HAP-1 (cell line): ENCODE results near the gene EDC4.
"Not testable (repeated sequence)": the region's sequence is repeated elsewhere in the genome, so short reads cannot be mapped to it uniquely, and the experiment has no call there.

Source experiments
- DNase-seq, 2 experiments: peaks; one replicate each; pipeline ENCODE4 v3.0.0-alpha.2; 2016 to 2020; ENCODE audit warnings: low spot score in 2 of 2
- H3K27me3 ChIP-seq: fragments of 250-450 bp; sonication (Bioruptor Pico); 2 replicates; pipeline ENCODE4 v1.5.1; 2020; ENCODE audit warnings: low read depth, mild to moderate bottlenecking, moderate library complexity
- H3K36me3 ChIP-seq: fragments of 250-450 bp; sonication (Bioruptor Pico); replicated peaks from 2 replicates; pipeline ENCODE4 v1.5.1; 2020; ENCODE audit warnings: mild to moderate bottlenecking
- H3K4me1 ChIP-seq: fragments of 250-450 bp; sonication (Bioruptor Pico); 2 replicates; pipeline ENCODE4 v1.5.1; 2020; ENCODE audit warnings: mild to moderate bottlenecking
- H3K4me3 ChIP-seq: fragments of 250-450 bp; sonication (Bioruptor Pico); 2 replicates; pipeline ENCODE4 v1.5.1; 2020; ENCODE audit warnings: mild to moderate bottlenecking, moderate library complexity
- H3K9me3 ChIP-seq: fragments of 250-450 bp; sonication (Bioruptor Pico); 2 replicates; pipeline ENCODE4 v1.5.1; 2020; ENCODE audit warnings: mild to moderate bottlenecking, moderate library complexity
- in situ Hi-C: fragments of 300-500 bp; cut with MboI; formaldehyde crosslinking; loops from 3 replicates; pipeline ENCODE4 v1.14.3; 2020; ENCODE audit warnings: low sequenced_read_pairs, inconsistent platforms, mixed read lengths

The EDC4 gene

GRCh38 chr16:67888331-67888730, 15.5 kb downstream of the EDC4 start:
- DNase-seq = no peak
- in situ Hi-C loops = no loop called here
- Histone ChIP-seq H3K9me3 (no peaks in the 10 kb centered on the region), H3K27me3 (no peaks in the 10 kb centered on the region), H3K36me3 (peaks cover 17% of the 10 kb centered on the region), H3K4me1 (peaks cover 4% of the 10 kb centered on the region), H3K4me3 (no peak overlapping the region)

- H3K36me3 ChIP-seq = peaks cover 4% of the 10 kb centered on the region
- no peak for DNase-seq
- H3K4me3 ChIP-seq = peak overlapping the region; percentile 94
- H3K9me3 ChIP-seq = no peaks in the 10 kb centered on the region
- in situ Hi-C loops = no loop called here
- H3K4me1 ChIP-seq = peaks cover 9% of the 10 kb centered on the region
- H3K27me3 ChIP-seq = no peaks in the 10 kb centered on the region
Measured at GRCh38 chr16:67892375-67892774, 19.5 kb downstream of the EDC4 start.

- peak; percentile 94 to 98 for DNase-seq
- Histone ChIP-seq H3K4me1 (peaks cover 9% of the 10 kb centered on the region), H3K36me3 (peaks cover 4% of the 10 kb centered on the region), H3K9me3 (no peaks in the 10 kb centered on the region), H3K4me3 (peak within 1 kb of the TSS; percentile 94), H3K27me3 (no peaks in the 10 kb centered on the region)
- in situ Hi-C loops = no loop called here
Measured at GRCh38 chr16:67892899-67893742, 20.3 kb downstream of the EDC4 start, which contains the start of gene PSKH1. Gene PSKH1, plus strand, starts transcription at chr16:67893254. Its CDS starts 15,496 bp downstream, at chr16:67908750.

- H3K4me1 ChIP-seq = peaks cover 9% of the 10 kb centered on the region
- H3K36me3 ChIP-seq = peaks cover 4% of the 10 kb centered on the region
- DNase-seq = peak; percentile 10 to 42
- peak overlapping the region; percentile 94 for H3K4me3 ChIP-seq
- H3K9me3 ChIP-seq = no peaks in the 10 kb centered on the region
- in situ Hi-C loops = no loop called here
- H3K27me3 ChIP-seq = no peaks in the 10 kb centered on the region
Measured at GRCh38 chr16:67893743-67894399, 21.0 kb downstream of the EDC4 start.

- Histone ChIP-seq H3K27me3 (no peaks in the 10 kb centered on the region), H3K9me3 (no peaks in the 10 kb centered on the region), H3K4me1 (peaks cover 9% of the 10 kb centered on the region), H3K4me3 (no peak overlapping the region), H3K36me3 (peaks cover 4% of the 10 kb centered on the region)
- in situ Hi-C loops = no loop called here
- DNase-seq = no peak
Measured at GRCh38 chr16:67897231-67897630, 24.4 kb downstream of the EDC4 start.

GRCh38 chr16:67901734-67902133, 28.9 kb downstream of the EDC4 start:
- Histone ChIP-seq H3K4me3 (no peak overlapping the region), H3K9me3 (no peaks in the 10 kb centered on the region), H3K4me1 (no peaks in the 10 kb centered on the region), H3K27me3 (no peaks in the 10 kb centered on the region), H3K36me3 (no peaks in the 10 kb centered on the region; the same call in 1 of the 2 replicates)
- in situ Hi-C loops = no loop called here
- DNase-seq = no peak

GRCh38 chr16:67902831-67903230, 30.0 kb downstream of the EDC4 start:
- in situ Hi-C loops = no loop called here
- Histone ChIP-seq H3K36me3 (no peaks in the 10 kb centered on the region; the same call in 1 of the 2 replicates), H3K4me1 (no peaks in the 10 kb centered on the region), H3K4me3 (no peak overlapping the region), H3K27me3 (no peaks in the 10 kb centered on the region), H3K9me3 (no peaks in the 10 kb centered on the region)
- no peak for DNase-seq

GRCh38 chr16:67907397-67908180, 34.7 kb downstream of the EDC4 start:
- H3K9me3 ChIP-seq = no peaks in the 10 kb centered on the region
- H3K4me1 ChIP-seq = no peaks in the 10 kb centered on the region
- peaks cover 7% of the 10 kb centered on the region for H3K36me3 ChIP-seq
- no peak for DNase-seq
- no peaks in the 10 kb centered on the region for H3K27me3 ChIP-seq
- no peak overlapping the region for H3K4me3 ChIP-seq
- in situ Hi-C loops = no loop called here

- H3K4me1 ChIP-seq = no peaks in the 10 kb centered on the region
- DNase-seq = no peak
- peaks cover 7% of the 10 kb centered on the region; the same call in 1 of the 2 replicates for H3K36me3 ChIP-seq
- in situ Hi-C loops = no loop called here
- H3K4me3 ChIP-seq = no peak overlapping the region
- no peaks in the 10 kb centered on the region for H3K9me3 ChIP-seq
- H3K27me3 ChIP-seq = no peaks in the 10 kb centered on the region
Measured at GRCh38 chr16:67909056-67909742, 36.3 kb downstream of the EDC4 start.

GRCh38 chr16:67910158-67910557, 37.3 kb downstream of the EDC4 start:
- Histone ChIP-seq H3K4me3 (no peak overlapping the region), H3K27me3 (no peaks in the 10 kb centered on the region), H3K4me1 (no peaks in the 10 kb centered on the region), H3K9me3 (no peaks in the 10 kb centered on the region), H3K36me3 (peaks cover 7% of the 10 kb centered on the region; the same call in 1 of the 2 replicates)
- in situ Hi-C loops = no loop called here
- no peak for DNase-seq

- DNase-seq = no peak
- Histone ChIP-seq H3K4me1 (no peaks in the 10 kb centered on the region), H3K27me3 (no peaks in the 10 kb centered on the region), H3K9me3 (no peaks in the 10 kb centered on the region), H3K36me3 (peaks cover 10% of the 10 kb centered on the region; the same call in 1 of the 2 replicates), H3K4me3 (no peak overlapping the region)
- in situ Hi-C loops = no loop called here
Measured at GRCh38 chr16:67914758-67915495, 42.1 kb downstream of the EDC4 start.

GRCh38 chr16:67915496-67915769, 42.6 kb downstream of the EDC4 start:
- H3K36me3 ChIP-seq, H3K27me3 ChIP-seq, in situ Hi-C loops, H3K4me1 ChIP-seq, DNase-seq, H3K9me3 ChIP-seq, H3K4me3 ChIP-seq: not testable (repeated sequence)
